B cell (primary cell): ENCODE data around the gene C1orf198.

Source experiments
- CTCF ChIP-seq: fragments of 200-600 bp; IDR thresholded peaks from one replicate; pipeline ENCODE4 v1.8.0; 2022; ENCODE audit warnings: antibody characterized with exemption, mild to moderate bottlenecking
- EZH2 ChIP-seq: IDR thresholded peaks from 2 replicates; pipeline ENCODE4 v1.6.1; 2012; ENCODE audit warnings: borderline replicate concordance, low read depth, mild to moderate bottlenecking, moderate library complexity, low read length; ENCODE audit not compliant: insufficient read depth, poor library complexity, severe bottlenecking

- TF ChIP-seq CTCF (no peak), EZH2 (no peak)
Measured at GRCh38 chr1:230819976-230820375, 48.3 kb downstream of the C1orf198 start.
